IPS DF 4.7 (cell line): Measurements from ENCODE around the gene DLG3.

Source experiments
- DNase-seq: peaks from one replicate; pipeline ENCODE4 v3.0.0-alpha.2; 2013; ENCODE audit warnings: low spot score; ENCODE audit errors: extremely low read depth

The DLG3 gene

GRCh38 chrX:70437011-70437410 lies 7.6 kb upstream of the DLG3 start:
- no peak for DNase-seq

- no peak for DNase-seq
These were observed 6.5 kb upstream of the DLG3 start for GRCh38 chrX:70437921-70438665.

GRCh38 chrX:70439016-70439415 lies 5.6 kb upstream of the DLG3 start:
- no peak for DNase-seq

- DNase-seq: no peak
These were observed 2.4 kb upstream of the DLG3 start for GRCh38 chrX:70442224-70442623.

- no peak for DNase-seq
These were observed 466 bp downstream of the DLG3 start for GRCh38 chrX:70444946-70445656.

GRCh38 chrX:70445951-70446350 lies 1.3 kb downstream of the DLG3 start:
- no peak for DNase-seq

- no peak for DNase-seq
These were observed 2.0 kb downstream of the DLG3 start for GRCh38 chrX:70446380-70447350.

- no peak for DNase-seq
These were observed 4.9 kb downstream of the DLG3 start for GRCh38 chrX:70449457-70449966.

GRCh38 chrX:70452143-70452733 lies 7.6 kb downstream of the DLG3 start:
- no peak for DNase-seq

GRCh38 chrX:70453024-70453618 lies 8.5 kb downstream of the DLG3 start:
- DNase-seq: no peak

- DNase-seq: no peak
These were observed 10.1 kb downstream of the DLG3 start for GRCh38 chrX:70454441-70455365.

- no peak for DNase-seq
These were observed 10.9 kb downstream of the DLG3 start for GRCh38 chrX:70455366-70456202.

- no peak for DNase-seq
These were observed 11.6 kb downstream of the DLG3 start for GRCh38 chrX:70456256-70456655.

GRCh38 chrX:70461026-70461425 lies 16.4 kb downstream of the DLG3 start:
- no peak for DNase-seq

GRCh38 chrX:70464051-70464450 lies 19.4 kb downstream of the DLG3 start:
- no peak for DNase-seq

GRCh38 chrX:70466968-70467367 lies 22.3 kb downstream of the DLG3 start:
- no peak for DNase-seq

GRCh38 chrX:70468709-70469108 lies 24.1 kb downstream of the DLG3 start:
- no peak for DNase-seq

- DNase-seq: no peak
These were observed 26.2 kb downstream of the DLG3 start for GRCh38 chrX:70470850-70471289.
